Measurements from ENCODE around the gene LRRD1. TPM values are rescaled to one million over a fixed set of nuclear protein-coding genes. Genes with fewer than 3 reads are reported as not detected.
"Not testable (repeated sequence)": the region's sequence is repeated elsewhere in the genome, so short reads cannot be mapped to it uniquely, and the experiment has no call there.

Gene LRRD1
- total and polyA plus RNA-seq, 2 of the 8 experiments (the other 6 are each of a cell fraction or from before 2014, with no cell fraction given): not detected

GRCh38 chr7:92143192-92143880 lies 35.6 kb downstream of the LRRD1 start:
- H3K27ac ChIP-seq (ENCODE audit: low read depth, low read length); H4K8ac ChIP-seq (ENCODE audit: extremely low read depth, insufficient read depth, low read length); H3K79me1 ChIP-seq (ENCODE audit: low read depth, low read length); H3K27me3 ChIP-seq (replicated peaks in 1 of 4; ENCODE audit: control insufficient read depth in 3 of 4, extremely low read depth in 1 of 4, insufficient read depth in 3 of 4, low read length in 3 of 4); H3K9me3 ChIP-seq (ENCODE audit: insufficient read depth in 2 of 2, low read depth in 1 of 2, low read length in 1 of 2); H2BK120ac ChIP-seq (replicated peaks; ENCODE audit: low read depth, low read length); CTCF ChIA-PET (ENCODE audit: partially characterized antibody); H3K36me3 ChIP-seq (ENCODE audit: control insufficient read depth in 2 of 4, insufficient read depth in 4 of 4, low read length in 3 of 4); H3K4me1 ChIP-seq (replicated peaks in 1 of 4; ENCODE audit: control insufficient read depth in 3 of 4, insufficient read depth in 4 of 4, low read length in 3 of 4); H4K5ac ChIP-seq (ENCODE audit: insufficient read length, low read depth, low read length); H2BK12ac ChIP-seq (ENCODE audit: low read depth, low read length); H3K4me3 ChIP-seq (ENCODE audit: extremely low read depth in 1 of 4, insufficient read depth in 2 of 4, low read depth in 3 of 4, low read length in 4 of 4); H3K14ac ChIP-seq (ENCODE audit: insufficient read length); H4K20me1 ChIP-seq (replicated peaks in 1 of 2; ENCODE audit: control insufficient read depth in 1 of 2, insufficient read depth in 2 of 2, low read length in 2 of 2); H2AFZ ChIP-seq (ENCODE audit: low read length); H3K18ac ChIP-seq (ENCODE audit: extremely low read depth, low read length); H3K4me2 ChIP-seq (ENCODE audit: insufficient read depth in 1 of 2, low read depth in 2 of 2, low read length in 2 of 2); H3K79me2 ChIP-seq (ENCODE audit: control insufficient read depth in 1 of 2, insufficient read depth in 2 of 2, low read length in 2 of 2); H3K9ac ChIP-seq (replicated peaks in 1 of 4; ENCODE audit: extremely low read depth in 1 of 4, low read depth in 3 of 4, low read length in 3 of 4); H3K23ac ChIP-seq (ENCODE audit: insufficient read length); H2BK15ac ChIP-seq (ENCODE audit: low read length); H3K56ac ChIP-seq (replicated peaks; ENCODE audit: insufficient read length, low read depth, low read length); H4K91ac ChIP-seq (replicated peaks; ENCODE audit: insufficient read length, low read length); FAIRE-seq; H3K23me2 ChIP-seq (ENCODE audit: low read depth, low read length); H2BK20ac ChIP-seq (ENCODE audit: low read length); H3K4ac ChIP-seq (replicated peaks; ENCODE audit: insufficient read length, low read depth, low read length); H2AK5ac ChIP-seq (ENCODE audit: low read depth, low read length); H2BK5ac ChIP-seq (ENCODE audit: low read depth, low read length); DNase-seq (ENCODE audit: low read depth in 1 of 2, low spot score in 2 of 2): not testable (repeated sequence)
- WGBS, 2 experiments (ENCODE audit: extremely low coverage in 1 of 2, insufficient coverage in 1 of 2, insufficient read length in 1 of 2, insufficient replicate concordance in 2 of 2, low coverage in 1 of 2, low lambda C conversion rate in 2 of 2, missing lambda C conversion rate in 1 of 2): 93% methylated on average over 46 of the region's 50 CpGs; no CpG with 5 or more reads in 1 of the 2 experiments
- POLR2A ChIA-PET (ENCODE audit: partially characterized antibody): interaction anchor here (0.8 kb wide), 1 partner anchor 9 kb away, joined by 3 read pairs; the partner anchor contains the start of gene CYP51A1

- H2BK120ac ChIP-seq (replicated peaks; ENCODE audit: low read depth, low read length); H3K9ac ChIP-seq (replicated peaks in 1 of 4; ENCODE audit: extremely low read depth in 1 of 4, low read depth in 3 of 4, low read length in 3 of 4); H4K91ac ChIP-seq (replicated peaks; ENCODE audit: insufficient read length, low read length); H4K8ac ChIP-seq (ENCODE audit: extremely low read depth, insufficient read depth, low read length); H3K14ac ChIP-seq (ENCODE audit: insufficient read length); H3K18ac ChIP-seq (ENCODE audit: extremely low read depth, low read length); H2AFZ ChIP-seq (ENCODE audit: low read length); H2BK5ac ChIP-seq (ENCODE audit: low read depth, low read length); DNase-seq (ENCODE audit: low read depth in 1 of 2, low spot score in 2 of 2); H2BK15ac ChIP-seq (ENCODE audit: low read length); H3K79me2 ChIP-seq (ENCODE audit: control insufficient read depth in 1 of 2, insufficient read depth in 2 of 2, low read length in 2 of 2); POLR2A ChIA-PET (ENCODE audit: partially characterized antibody); H3K79me1 ChIP-seq (ENCODE audit: low read depth, low read length); H3K56ac ChIP-seq (replicated peaks; ENCODE audit: insufficient read length, low read depth, low read length); H3K23me2 ChIP-seq (ENCODE audit: low read depth, low read length); H2AK5ac ChIP-seq (ENCODE audit: low read depth, low read length); H4K5ac ChIP-seq (ENCODE audit: insufficient read length, low read depth, low read length); CTCF ChIA-PET (ENCODE audit: partially characterized antibody); H2BK20ac ChIP-seq (ENCODE audit: low read length); H3K4me2 ChIP-seq (ENCODE audit: insufficient read depth in 1 of 2, low read depth in 2 of 2, low read length in 2 of 2); H3K36me3 ChIP-seq (ENCODE audit: control insufficient read depth in 2 of 4, insufficient read depth in 4 of 4, low read length in 3 of 4); H2BK12ac ChIP-seq (ENCODE audit: low read depth, low read length); H3K4ac ChIP-seq (replicated peaks; ENCODE audit: insufficient read length, low read depth, low read length); H3K4me1 ChIP-seq (replicated peaks in 1 of 4; ENCODE audit: control insufficient read depth in 3 of 4, insufficient read depth in 4 of 4, low read length in 3 of 4); H3K27ac ChIP-seq (ENCODE audit: low read depth, low read length); H4K20me1 ChIP-seq (replicated peaks in 1 of 2; ENCODE audit: control insufficient read depth in 1 of 2, insufficient read depth in 2 of 2, low read length in 2 of 2); H3K27me3 ChIP-seq (replicated peaks in 1 of 4; ENCODE audit: control insufficient read depth in 3 of 4, extremely low read depth in 1 of 4, insufficient read depth in 3 of 4, low read length in 3 of 4); H3K23ac ChIP-seq (ENCODE audit: insufficient read length); H3K4me3 ChIP-seq (ENCODE audit: extremely low read depth in 1 of 4, insufficient read depth in 2 of 4, low read depth in 3 of 4, low read length in 4 of 4); FAIRE-seq; H3K9me3 ChIP-seq (ENCODE audit: insufficient read depth in 2 of 2, low read depth in 1 of 2, low read length in 1 of 2): not testable (repeated sequence)
- WGBS, 2 experiments (ENCODE audit: extremely low coverage in 1 of 2, insufficient coverage in 1 of 2, insufficient read length in 1 of 2, insufficient replicate concordance in 2 of 2, low coverage in 1 of 2, low lambda C conversion rate in 2 of 2, missing lambda C conversion rate in 1 of 2): 98% methylated on average over 9 of the region's 9 CpGs; no CpG with 5 or more reads in 1 of the 2 experiments
Observed at GRCh38 chr7:92142791-92143190, 36.2 kb downstream of the LRRD1 start.
